Fibroblast of mammary gland (primary cell): ENCODE data around the gene ACVR1B.

Source experiments
- DNase-seq: peaks from one replicate; pipeline ENCODE4 v3.0.0-alpha.2; 2010; ENCODE audit warnings: low read depth
- H3K4me3 ChIP-seq: 2 replicates; pipeline ENCODE4 v1.5.1; 2011; ENCODE audit warnings: low read depth, mild to moderate bottlenecking, low read length, moderate library complexity; ENCODE audit not compliant: control insufficient read depth
- CTCF ChIP-seq: conservative IDR thresholded peaks from 2 replicates; pipeline ENCODE4 v1.5.1; 2011; ENCODE audit warnings: low read depth, low read length, inconsistent platforms; ENCODE audit not compliant: control insufficient read depth, insufficient read depth

ACVR1B gene

GRCh38 chr12:51917746-51918453, 33.6 kb upstream of the ACVR1B start:
- TF ChIP-seq CTCF: no peak
- DNase-seq: no peak
- H3K4me3 ChIP-seq: no peak overlapping the region

GRCh38 chr12:51920046-51920445, 31.5 kb upstream of the ACVR1B start:
- no peak for TF ChIP-seq CTCF

GRCh38 chr12:51921017-51921725, 30.3 kb upstream of the ACVR1B start:
- H3K4me3 ChIP-seq: no peak overlapping the region
- no peak for TF ChIP-seq CTCF
- DNase-seq: no peak

More at GRCh38 chr12:51920046-51920445, 31.5 kb upstream of the ACVR1B start:
- no peak overlapping the region for H3K4me3 ChIP-seq
- DNase-seq: no peak

- H3K4me3 ChIP-seq: no peak overlapping the region
- no peak for TF ChIP-seq CTCF
- no peak for DNase-seq
These were observed 29.4 kb upstream of the ACVR1B start for GRCh38 chr12:51922146-51922545.

GRCh38 chr12:51922762-51923505, 28.6 kb upstream of the ACVR1B start:
- peak; percentile 80 for DNase-seq
- H3K4me3 ChIP-seq: no peak overlapping the region
- TF ChIP-seq CTCF: no peak

- TF ChIP-seq CTCF: peak; percentile 65
- DNase-seq: peak; percentile 27
- peak overlapping the region; percentile 23 for H3K4me3 ChIP-seq
These were observed 27.8 kb upstream of the ACVR1B start for GRCh38 chr12:51923506-51924365.
